Duodenal mucosa (tissue), 2 donors: ENCODE measurements around the gene ERN1.

Source experiments
- H3K27ac ChIP-seq: one replicate; pipeline ENCODE4 v1.7.0; 2013; ENCODE audit warnings: low read depth, low read length
- H3K27me3 ChIP-seq, 2 donors: one replicate each; pipeline ENCODE4 v1.7.0; 2013; ENCODE audit warnings: low read length in 2 of 2, control low read depth in 1 of 2; ENCODE audit not compliant: insufficient read depth in 2 of 2, control insufficient read depth in 1 of 2
- H3K36me3 ChIP-seq, 2 donors: one replicate each; pipeline ENCODE4 v1.7.0; 2013; ENCODE audit warnings: low read length in 2 of 2, control low read depth in 1 of 2; ENCODE audit not compliant: insufficient read depth in 2 of 2, control insufficient read depth in 1 of 2
- H3K4me1 ChIP-seq, 2 donors: one replicate each; pipeline ENCODE4 v1.7.0; 2013; ENCODE audit warnings: low read length in 2 of 2, control low read depth in 1 of 2; ENCODE audit not compliant: insufficient read depth in 2 of 2, control insufficient read depth in 1 of 2
- H3K4me3 ChIP-seq, 2 donors: one replicate each; pipeline ENCODE4 v1.7.0; 2013; ENCODE audit warnings: low read length in 2 of 2, low read depth in 1 of 2
- H3K9ac ChIP-seq, 2 donors: one replicate each; pipeline ENCODE4 v1.7.0; 2013; ENCODE audit warnings: low read length in 2 of 2, low read depth in 1 of 2
- H3K9me3 ChIP-seq, 2 donors: one replicate each; pipeline ENCODE4 v1.7.0; 2013; ENCODE audit warnings: low read length in 2 of 2, control low read depth in 1 of 2; ENCODE audit not compliant: control insufficient read depth in 1 of 2

The ERN1 gene

GRCh38 chr17:64051153-64051552 is 78.8 kb downstream of the ERN1 start:
- Histone ChIP-seq H3K36me3 (peaks cover 50 to 96% of the 10 kb centered on the region in 2 donors), H3K9me3 (no peaks in the 10 kb centered on the region), H3K4me3 (no peak overlapping the region), H3K27ac (no peak overlapping the region), H3K4me1 (peaks cover 3% of the 10 kb centered on the region in 2 donors), H3K27me3 (no peaks in the 10 kb centered on the region), H3K9ac (no peak overlapping the region)

DNA sequence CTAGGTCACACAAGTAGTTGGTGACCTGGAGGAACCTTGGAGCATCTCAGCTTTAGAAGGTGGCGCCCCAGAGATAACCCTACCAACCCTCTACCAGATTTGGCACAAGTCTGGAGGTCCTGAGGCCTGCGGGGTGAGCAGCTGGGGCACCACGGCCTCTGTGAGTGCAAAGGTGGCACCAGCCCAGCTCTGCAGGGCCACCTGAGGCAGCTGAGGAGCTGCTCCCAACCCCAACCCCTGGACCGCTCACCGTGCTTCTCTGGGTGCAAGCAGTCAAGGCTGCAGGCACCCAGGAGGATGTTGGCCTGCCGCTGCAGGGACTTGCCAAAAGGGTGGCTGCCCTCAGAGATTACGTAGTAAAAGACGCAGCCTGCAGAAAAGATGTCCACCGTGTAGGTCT is 81.1 kb downstream of the ERN1 start:
- Histone ChIP-seq H3K27ac (no peak overlapping the region), H3K27me3 (no peaks in the 10 kb centered on the region), H3K36me3 (peaks cover 59 to 96% of the 10 kb centered on the region in 2 donors), H3K4me1 (peaks cover 0 to 2% of the 10 kb centered on the region in 2 donors), H3K9ac (no peak overlapping the region), H3K4me3 (no peak overlapping the region), H3K9me3 (no peaks in the 10 kb centered on the region)

- no peak overlapping the region for H3K27ac ChIP-seq
- peaks cover 11 to 18% of the 10 kb centered on the region in 2 donors for H3K4me1 ChIP-seq
- no peak overlapping the region for H3K9ac ChIP-seq
- H3K4me3 ChIP-seq, result no peak overlapping the region
- H3K27me3 ChIP-seq, result no peaks in the 10 kb centered on the region
- peaks cover 54 to 81% of the 10 kb centered on the region in 2 donors for H3K36me3 ChIP-seq
- no peaks in the 10 kb centered on the region for H3K9me3 ChIP-seq
Observed at GRCh38 chr17:64045176-64045575, 84.8 kb downstream of the ERN1 start.

DNA sequence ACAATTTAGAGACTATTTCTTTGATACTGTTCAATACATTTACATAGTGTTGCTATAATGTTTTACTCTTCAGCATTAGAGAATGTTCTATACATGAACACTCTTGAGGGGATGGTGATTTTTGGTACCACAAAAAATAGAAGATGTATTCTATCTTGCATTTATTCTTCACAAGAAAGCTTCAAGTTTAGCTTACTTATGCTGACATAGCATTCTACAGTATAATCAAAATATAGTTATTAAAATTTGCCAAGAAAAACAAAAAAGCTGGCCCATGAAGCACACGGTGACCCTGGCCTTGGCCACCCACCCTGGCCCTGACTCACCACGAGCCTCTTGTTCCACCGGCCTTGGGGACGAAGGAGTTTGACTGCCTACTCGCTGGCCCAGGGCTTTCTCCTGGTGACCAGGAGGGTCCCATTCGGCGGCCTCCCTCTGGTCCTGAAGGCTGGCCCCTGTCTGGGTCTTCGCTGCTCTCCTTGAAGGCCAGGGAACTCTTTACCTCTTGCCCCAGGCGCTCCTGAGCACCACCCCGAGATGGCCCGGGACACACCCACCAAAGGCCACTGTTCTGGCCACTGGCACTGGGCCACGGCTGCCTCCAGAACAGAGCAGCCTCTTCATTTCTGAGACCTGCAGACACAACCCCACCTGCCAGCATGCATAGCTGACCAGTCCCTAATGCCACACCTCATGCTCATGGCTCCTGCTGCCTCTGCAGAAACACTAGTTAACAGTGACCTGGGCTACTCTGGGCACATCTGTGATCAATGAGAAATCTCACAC is 87.1 kb downstream of the ERN1 start:
- H3K27ac ChIP-seq, result no peak overlapping the region
- H3K36me3 ChIP-seq, result peaks cover 45 to 66% of the 10 kb centered on the region in 2 donors
- H3K27me3 ChIP-seq, result no peaks in the 10 kb centered on the region
- no peaks in the 10 kb centered on the region for H3K9me3 ChIP-seq
- H3K4me3 ChIP-seq, result no peak overlapping the region
- H3K4me1 ChIP-seq, result peaks cover 28 to 35% of the 10 kb centered on the region in 2 donors
- H3K9ac ChIP-seq, result no peak overlapping the region

- Histone ChIP-seq H3K4me3 (no peak overlapping the region), H3K9me3 (no peaks in the 10 kb centered on the region), H3K36me3 (peaks cover 45 to 58% of the 10 kb centered on the region in 2 donors), H3K27me3 (no peaks in the 10 kb centered on the region), H3K9ac (no peak overlapping the region), H3K4me1 (peaks cover 29 to 35% of the 10 kb centered on the region in 2 donors), H3K27ac (no peak overlapping the region)
Observed at GRCh38 chr17:64041912-64042311, 88.0 kb downstream of the ERN1 start.

DNA sequence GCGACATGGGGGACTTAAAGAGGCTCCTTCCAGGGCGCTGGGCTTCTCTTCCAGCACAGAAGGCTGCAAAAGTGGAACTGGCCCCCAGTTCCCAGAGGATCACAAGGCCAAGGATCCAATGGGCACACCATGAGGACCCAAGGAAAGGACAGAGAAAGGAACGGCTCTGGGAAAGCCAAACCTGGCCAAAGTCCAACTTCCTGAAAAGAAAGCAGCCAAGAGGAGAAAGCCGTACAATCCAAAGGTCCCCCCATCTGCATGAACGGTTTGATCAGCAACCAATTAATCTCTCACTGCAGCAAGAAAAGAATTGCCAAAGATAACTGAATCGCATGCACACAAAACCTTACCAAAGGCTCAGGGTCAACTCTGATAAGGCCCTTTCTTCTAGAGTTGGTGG is 89.7 kb downstream of the ERN1 start:
- H3K27ac ChIP-seq, result no peak overlapping the region
- no peaks in the 10 kb centered on the region for H3K27me3 ChIP-seq
- H3K36me3 ChIP-seq, result peaks cover 28 to 41% of the 10 kb centered on the region in 2 donors
- peak overlapping the region; percentile 16 to 18 for H3K4me3 ChIP-seq
- no peaks in the 10 kb centered on the region for H3K9me3 ChIP-seq
- H3K9ac ChIP-seq, result no peak overlapping the region
- H3K4me1 ChIP-seq, result peaks cover 29 to 35% of the 10 kb centered on the region in 2 donors

DNA sequence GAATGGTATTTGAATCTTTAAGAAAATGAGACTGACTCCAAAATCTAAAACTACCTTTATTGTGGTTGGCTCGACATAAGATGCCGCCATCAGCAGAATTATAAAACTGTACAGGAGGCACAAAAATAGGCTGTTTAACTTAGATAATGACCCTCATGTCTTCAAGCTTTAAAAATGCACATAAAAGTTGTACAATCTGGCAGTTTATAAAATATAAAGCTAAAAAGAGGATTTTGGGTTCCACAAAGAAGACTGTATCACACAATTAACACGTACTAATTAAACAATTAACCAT is 90.9 kb downstream of the ERN1 start:
- Histone ChIP-seq H3K4me1 (peaks cover 29 to 35% of the 10 kb centered on the region in 2 donors), H3K9ac (no peak overlapping the region), H3K36me3 (peaks cover 17 to 30% of the 10 kb centered on the region in 2 donors), H3K27me3 (no peaks in the 10 kb centered on the region), H3K4me3 (no peak overlapping the region), H3K27ac (no peak overlapping the region), H3K9me3 (no peaks in the 10 kb centered on the region)

DNA sequence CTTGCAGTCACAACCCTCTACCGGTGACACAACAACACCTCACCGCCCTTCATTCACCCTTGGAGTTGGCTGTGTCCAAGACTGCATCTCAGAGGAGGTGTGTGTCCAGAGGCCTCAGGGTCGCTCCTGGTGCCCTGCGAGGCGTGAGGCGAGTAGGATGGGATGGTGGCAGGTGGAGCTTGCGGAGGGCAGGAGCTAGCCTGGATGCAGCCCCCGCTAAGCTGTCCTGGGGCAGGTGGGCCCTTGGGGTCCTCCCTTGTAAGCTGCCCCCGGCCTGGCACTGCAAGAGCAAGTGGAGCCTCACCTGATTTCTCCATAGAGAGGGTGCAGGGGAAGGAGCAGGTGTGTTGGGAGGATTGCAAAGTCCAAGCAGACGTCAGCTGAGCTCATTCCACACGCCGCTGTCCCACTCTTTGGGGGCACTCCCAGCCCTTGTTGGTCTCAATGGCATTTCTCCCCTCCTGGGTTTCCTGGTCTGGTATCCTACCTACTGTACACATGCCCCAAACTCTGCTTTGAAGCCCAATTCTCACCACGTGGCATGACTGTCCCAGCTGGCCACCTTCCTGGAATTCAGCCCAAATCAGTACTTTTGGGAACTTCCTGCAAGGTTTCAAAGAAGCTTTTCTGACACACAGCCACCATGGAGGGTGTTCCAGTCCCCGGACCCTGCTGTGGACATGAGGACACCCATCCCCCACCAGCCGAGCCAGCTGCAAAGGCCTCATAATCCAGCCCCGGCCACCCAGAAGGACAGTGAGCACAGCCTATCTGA is 91.4 kb downstream of the ERN1 start:
- no peaks in the 10 kb centered on the region for H3K9me3 ChIP-seq
- H3K4me3 ChIP-seq, result no peak overlapping the region
- H3K27me3 ChIP-seq, result no peaks in the 10 kb centered on the region
- H3K4me1 ChIP-seq, result peaks cover 29 to 35% of the 10 kb centered on the region in 2 donors
- H3K27ac ChIP-seq, result no peak overlapping the region
- peaks cover 16 to 24% of the 10 kb centered on the region in 2 donors for H3K36me3 ChIP-seq
- H3K9ac ChIP-seq, result no peak overlapping the region

DNA sequence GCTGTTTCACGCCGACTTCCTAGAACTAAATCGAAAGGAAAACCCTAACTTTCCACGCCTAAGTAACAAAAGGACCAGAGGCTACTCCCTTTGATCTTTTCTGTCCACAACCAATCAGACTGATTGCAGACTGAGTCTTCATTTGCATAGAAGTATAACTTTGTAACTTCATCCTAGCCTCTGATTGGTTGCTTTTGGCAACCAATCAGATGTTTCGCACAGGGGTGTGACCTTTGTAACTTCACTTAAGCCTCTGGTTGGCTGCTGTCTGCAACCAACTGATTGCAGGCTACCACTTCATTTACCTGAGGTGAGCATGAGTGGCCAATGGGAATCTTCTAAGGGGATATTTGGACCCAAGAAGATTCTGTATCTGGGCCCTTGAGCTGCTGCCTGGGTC is 92.1 kb downstream of the ERN1 start:
- peaks cover 29 to 35% of the 10 kb centered on the region in 2 donors for H3K4me1 ChIP-seq
- no peak overlapping the region for H3K4me3 ChIP-seq
- peaks cover 10 to 18% of the 10 kb centered on the region in 2 donors for H3K36me3 ChIP-seq
- H3K27me3 ChIP-seq, result no peaks in the 10 kb centered on the region
- no peak overlapping the region for H3K9ac ChIP-seq
- H3K9me3 ChIP-seq, result no peaks in the 10 kb centered on the region
- H3K27ac ChIP-seq, result no peak overlapping the region

DNA sequence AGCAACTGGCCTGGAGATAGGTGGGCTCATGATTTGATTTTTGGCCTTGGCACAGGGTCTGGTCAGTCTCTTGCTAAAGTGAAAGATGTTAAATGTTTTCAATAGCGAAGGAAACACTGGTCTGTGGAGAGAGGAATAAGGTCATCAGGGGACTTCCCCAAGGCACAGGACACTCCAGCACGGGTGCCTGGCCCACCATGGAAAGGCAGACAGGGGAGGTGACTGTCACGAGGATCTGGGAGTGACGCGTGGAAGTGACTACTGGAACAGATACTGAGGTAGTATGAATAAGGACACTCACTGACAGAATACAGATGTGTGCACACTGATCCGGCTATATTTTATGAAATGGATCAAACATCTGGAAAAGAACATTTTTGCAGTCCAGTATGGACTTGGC is 92.8 kb downstream of the ERN1 start:
- Histone ChIP-seq H3K27me3 (no peaks in the 10 kb centered on the region), H3K9ac (no peak overlapping the region), H3K36me3 (peaks cover 8 to 12% of the 10 kb centered on the region in 2 donors), H3K4me1 (peaks cover 26 to 30% of the 10 kb centered on the region in 2 donors), H3K4me3 (no peak overlapping the region), H3K27ac (no peak overlapping the region), H3K9me3 (no peaks in the 10 kb centered on the region)
